HepG2 (cell line): ENCODE measurements around the gene NHSL1. TPM values are rescaled to one million over a fixed set of nuclear protein-coding genes. Genes with fewer than 3 reads are reported as not detected.

ENCODE experiments used
- ATAC-seq: fragments of 200-7000 bp; cut with Tn5 transposase; 3 replicates; pipeline ENCODE4 v1.9.1; 2020; ENCODE audit warnings: mild to moderate bottlenecking, moderate library complexity
- BruUV-seq: library from RNA; stranded (reverse); fragments of 400-500 nt; replicated peaks from 2 replicates; lab custom pipeline; 2021; lab: Mats Ljungman, UMichigan
- CTCF ChIA-PET: fragments of 300-600 bp; formaldehyde crosslinking; extraction: SDS; loops from one replicate; lab custom pipeline; 2021; ENCODE audit warnings: low total read pairs, inconsistent platforms, low intra/inter-chr PET ratio; lab: Yijun Ruan, JAX
- POLR2A ChIA-PET: fragments of 350-600 bp; sonication (Branson Sonifier 250); formaldehyde crosslinking; loops from one replicate; lab custom pipeline; 2020; ENCODE audit warnings: antibody characterized with exemption, inconsistent platforms; lab: Yijun Ruan, JAX
- DNase-seq: peaks from one replicate; pipeline ENCODE4 v3.0.0-alpha.2; 2015; ENCODE audit warnings: low spot score
- FAIRE-seq: peaks from 3 replicates; lab custom pipeline; 2011; peaks lifted over from hg19 to GRCh38; lab: Jason Lieb, UNC
- H2AFZ ChIP-seq: one replicate; pipeline ENCODE4 v1.6.1; 2011; ENCODE audit warnings: low read length, inconsistent platforms
- H3K27ac ChIP-seq: fragments of 300-600 bp; 3 replicates; pipeline ENCODE4 v1.8.0; 2011; ENCODE audit warnings: mixed run types, mild to moderate bottlenecking, mixed read lengths, low read length, inconsistent platforms; ENCODE audit not compliant: insufficient read depth; ENCODE audit errors: extremely low read length
- H3K27me3 ChIP-seq, 2 experiments: fragments of 200-600 bp in 1 of 2; 2 replicates in 1 of 2; 3 replicates in 1 of 2; pipeline versions ENCODE4 v1.6.0 to v1.8.0; 2011; ENCODE audit warnings: low read length in 2 of 2, mild to moderate bottlenecking in 2 of 2, moderate library complexity in 2 of 2, inconsistent platforms in 1 of 2; ENCODE audit not compliant: insufficient read depth in 2 of 2, control insufficient read depth in 1 of 2
- H3K36me3 ChIP-seq, 2 experiments: fragments of 200-600 bp in 1 of 2; replicated peaks in 1 of 2; 2 replicates in 1 of 2; 3 replicates in 1 of 2; pipeline versions ENCODE4 v1.5.1 to v1.8.0; 2011; ENCODE audit warnings: low read length in 2 of 2, inconsistent platforms in 1 of 2; ENCODE audit not compliant: insufficient read depth in 2 of 2, control insufficient read depth in 1 of 2
- H3K4me1 ChIP-seq: 2 replicates; pipeline ENCODE4 v1.5.1; 2012; ENCODE audit warnings: low read length, inconsistent platforms; ENCODE audit not compliant: insufficient read depth
- H3K4me2 ChIP-seq: 2 replicates; pipeline ENCODE4 v1.6.0; 2011; ENCODE audit warnings: low read depth, low read length, inconsistent platforms
- H3K4me3 ChIP-seq, 3 experiments: fragments of 200-600 bp in 1 of 3; sonication (generic), shearing (Covaris generic) in 1 of 3; replicated peaks in 1 of 3; 2 replicates each; pipeline ENCODE4 v1.5.1; 2011 to 2016; ENCODE audit warnings: low read length in 3 of 3, inconsistent platforms in 2 of 3, low read depth in 2 of 3, mild to moderate bottlenecking in 2 of 3, control low read depth in 1 of 3, mixed read lengths in 1 of 3; ENCODE audit not compliant: insufficient read depth in 1 of 3
- H3K79me2 ChIP-seq: one replicate; pipeline ENCODE4 v1.6.1; 2011; ENCODE audit warnings: low read length, inconsistent platforms; ENCODE audit not compliant: insufficient read depth
- H3K9ac ChIP-seq: 2 replicates; pipeline ENCODE4 v1.6.0; 2011; ENCODE audit warnings: mild to moderate bottlenecking, low read depth, low read length, inconsistent platforms; ENCODE audit not compliant: insufficient read depth
- H3K9me3 ChIP-seq: 2 replicates; pipeline ENCODE4 v1.5.1; 2012; ENCODE audit warnings: mild to moderate bottlenecking, low read length
- H4K20me1 ChIP-seq: 2 replicates; pipeline ENCODE4 v1.6.0; 2011; ENCODE audit warnings: inconsistent platforms, mild to moderate bottlenecking, low read length, moderate library complexity; ENCODE audit not compliant: insufficient read depth
- FOXA3 ChIP-seq: IDR thresholded peaks from 2 replicates; pipeline ENCODE4 v1.6.1; 2016; ENCODE audit warnings: missing genetic modification reagents, missing compliant biosample characterization
- FOXM1 ChIP-seq: sonication (generic); formaldehyde crosslinking; IDR thresholded peaks from 2 replicates; pipeline ENCODE4 v1.5.0; 2020; ENCODE audit warnings: missing genetic modification reagents
- SNRNP70 ChIP-seq: fragments of 200-400 bp; formaldehyde crosslinking; IDR thresholded peaks from 2 replicates; pipeline ENCODE4 v1.6.1; 2017; ENCODE audit warnings: mild to moderate bottlenecking, low read depth, low read length, moderate library complexity
- SRF ChIP-seq: IDR thresholded peaks from 2 replicates; pipeline ENCODE4 v1.6.1; 2011; ENCODE audit warnings: mild to moderate bottlenecking, low read depth, low read length, moderate library complexity
- ZMYM3 ChIP-seq: sonication (generic); formaldehyde crosslinking; IDR thresholded peaks from 2 replicates; pipeline ENCODE4 v1.5.1; 2020; ENCODE audit warnings: mild to moderate bottlenecking, missing genetic modification reagents
- ZNF136 ChIP-seq: sonication (generic); formaldehyde crosslinking; IDR thresholded peaks from 2 replicates; pipeline ENCODE4 v1.8.1; 2022; ENCODE audit warnings: low read depth, mild to moderate bottlenecking, moderate library complexity, missing genetic modification reagents
- ZNF274 ChIP-seq: sonication (generic); formaldehyde crosslinking; IDR thresholded peaks from 2 replicates; pipeline ENCODE4 v1.5.1; 2020; ENCODE audit warnings: mild to moderate bottlenecking, missing genetic modification reagents
- ZNF367 ChIP-seq: sonication (generic); formaldehyde crosslinking; IDR thresholded peaks from 2 replicates; pipeline ENCODE4 v1.4.0; 2020; ENCODE audit warnings: missing genetic modification reagents, borderline replicate concordance
- ZNF577 ChIP-seq: sonication (generic); formaldehyde crosslinking; IDR thresholded peaks from 2 replicates; pipeline ENCODE4 v1.4.0; 2020; ENCODE audit warnings: mild to moderate bottlenecking, low read depth, missing genetic modification reagents, borderline replicate concordance
- ZNF644 ChIP-seq: IDR thresholded peaks from 2 replicates; pipeline ENCODE4 v1.6.1; 2016; ENCODE audit warnings: low read depth
- ZSCAN29 ChIP-seq: sonication (generic); formaldehyde crosslinking; conservative IDR thresholded peaks from 2 replicates; pipeline ENCODE4 v1.4.0; 2020; ENCODE audit warnings: mild to moderate bottlenecking, missing genetic modification reagents
- WGBS: methylation state at CpG from one replicate; pipeline ENCODE4 v1.1.6; 2017; ENCODE audit warnings: low lambda C conversion rate; 5-methylcytosine and 5-hydroxymethylcytosine counted together
- in situ Hi-C: cut with HindIII; loops from 2 replicates; pipeline ENCODE4 v1.10.0; 2017; ENCODE audit warnings: low pct_unique_long_range_greater_than_20kb; ENCODE audit not compliant: extremely low pct_ligation_motif_present
- intact Hi-C: fragments of 100-400 bp; cut with micrococcal nuclease; formaldehyde crosslinking; loops from one replicate; pipeline ENCODE4 v1.10.0; 2022; ENCODE audit not compliant: unreplicated experiment
- polyA plus RNA-seq, 8 experiments: library from polyadenylated mRNA; depleted of rRNA in 3 of 8; stranded (reverse) in 7 of 8; unstranded in 1 of 8; fragments of >200 nt; fragmentation: Illumina TruSeq in 4 of 8; extraction: Trizol in 4 of 8; gene quantifications; 2 replicates each; pipeline versions ENCODE4 v1.2.1 to v1.2.3, GENCODE V29; 2011 to 2016; ENCODE audit warnings: low read depth in 4 of 8, missing spikeins in 1 of 8, mixed read lengths in 1 of 8; ENCODE audit not compliant: insufficient read depth in 1 of 8
- total RNA-seq, 5 experiments: library from RNA; depleted of rRNA; stranded (reverse); fragments of >200 nt; fragmentation: Illumina TruSeq; extraction: Trizol; gene quantifications; 2 replicates each; pipeline ENCODE4 v1.2.3, GENCODE V29; 2016; ENCODE audit warnings: low read depth in 1 of 5
- TF ChIP-seq, protein P1 (sequence below): sonication (generic); formaldehyde crosslinking; IDR thresholded peaks from 2 replicates; pipeline ENCODE4 v1.5.1; 2020; ENCODE audit warnings: missing genetic modification reagents, mild to moderate bottlenecking, borderline replicate concordance
- TF ChIP-seq, protein P2 (sequence below): sonication (generic); formaldehyde crosslinking; IDR thresholded peaks from 2 replicates; pipeline ENCODE4 v1.4.0; 2020; ENCODE audit warnings: mild to moderate bottlenecking, missing genetic modification reagents
- TF ChIP-seq, protein P3 (sequence below): sonication (generic); formaldehyde crosslinking; IDR thresholded peaks from 2 replicates; pipeline ENCODE4 v1.4.0; 2020; ENCODE audit warnings: low read depth, mild to moderate bottlenecking, missing genetic modification reagents
- TF ChIP-seq, protein P4 (sequence below): sonication (generic); formaldehyde crosslinking; IDR thresholded peaks from 2 replicates; pipeline ENCODE4 v1.8.1; 2022; ENCODE audit warnings: mild to moderate bottlenecking, missing genetic modification reagents

Gene NHSL1
- total and polyA plus RNA-seq, 2 of the 13 experiments (the other 11 are each of a cell fraction or from before 2014, with no cell fraction given) = 24.9 to 53.6 TPM

DNA sequence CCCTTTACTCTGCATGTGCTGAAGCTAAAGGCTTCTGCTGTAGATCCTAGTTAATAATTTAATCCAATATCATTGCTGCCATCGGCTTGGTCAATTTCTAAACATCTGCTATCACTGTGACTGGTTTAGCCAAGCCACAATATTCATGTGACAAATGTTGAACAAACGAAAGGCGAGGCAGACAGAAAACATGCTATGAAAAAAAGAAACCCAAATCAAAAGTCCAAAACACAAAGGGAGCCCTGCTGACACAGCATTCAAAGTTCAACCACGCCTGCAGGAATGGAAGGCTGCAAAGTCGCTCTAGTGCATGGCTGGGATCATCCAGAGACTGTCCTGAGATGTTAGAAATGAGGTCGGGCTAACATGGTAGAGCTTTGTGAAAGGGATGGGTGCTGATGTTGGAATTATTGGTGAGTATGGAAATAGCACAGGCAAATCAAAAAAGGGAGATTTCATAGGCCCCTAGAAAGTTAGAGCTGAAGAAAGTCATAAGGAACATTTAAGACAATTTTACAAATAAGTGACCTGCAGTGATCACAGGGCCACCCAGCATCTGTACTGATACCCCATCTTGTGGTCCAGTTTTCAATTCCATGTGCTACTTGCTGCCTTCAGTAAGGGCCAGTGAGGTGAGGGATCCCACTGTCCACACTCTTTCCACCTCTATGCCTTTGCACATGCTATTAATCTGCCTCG is 8.8 kb upstream of the NHSL1 start (continued):
- TF ChIP-seq, protein P1, sequence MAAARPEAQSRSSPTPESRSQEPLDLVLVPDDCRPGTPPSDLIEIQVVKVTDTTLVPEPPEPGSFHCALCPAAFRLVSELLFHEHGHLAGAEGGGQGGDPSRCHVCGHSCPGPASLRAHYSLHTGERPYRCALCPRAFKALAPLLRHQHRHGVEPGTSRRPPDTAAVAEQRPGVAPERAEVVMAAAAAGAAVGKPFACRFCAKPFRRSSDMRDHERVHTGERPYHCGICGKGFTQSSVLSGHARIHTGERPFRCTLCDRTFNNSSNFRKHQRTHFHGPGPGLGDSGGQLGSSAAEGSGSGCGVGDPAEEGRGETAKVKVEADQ (CRISPR knock-in tag) = no peak
- peak; percentile 74; the same call in 1 of the 2 replicates for TF ChIP-seq ZNF644

DNA sequence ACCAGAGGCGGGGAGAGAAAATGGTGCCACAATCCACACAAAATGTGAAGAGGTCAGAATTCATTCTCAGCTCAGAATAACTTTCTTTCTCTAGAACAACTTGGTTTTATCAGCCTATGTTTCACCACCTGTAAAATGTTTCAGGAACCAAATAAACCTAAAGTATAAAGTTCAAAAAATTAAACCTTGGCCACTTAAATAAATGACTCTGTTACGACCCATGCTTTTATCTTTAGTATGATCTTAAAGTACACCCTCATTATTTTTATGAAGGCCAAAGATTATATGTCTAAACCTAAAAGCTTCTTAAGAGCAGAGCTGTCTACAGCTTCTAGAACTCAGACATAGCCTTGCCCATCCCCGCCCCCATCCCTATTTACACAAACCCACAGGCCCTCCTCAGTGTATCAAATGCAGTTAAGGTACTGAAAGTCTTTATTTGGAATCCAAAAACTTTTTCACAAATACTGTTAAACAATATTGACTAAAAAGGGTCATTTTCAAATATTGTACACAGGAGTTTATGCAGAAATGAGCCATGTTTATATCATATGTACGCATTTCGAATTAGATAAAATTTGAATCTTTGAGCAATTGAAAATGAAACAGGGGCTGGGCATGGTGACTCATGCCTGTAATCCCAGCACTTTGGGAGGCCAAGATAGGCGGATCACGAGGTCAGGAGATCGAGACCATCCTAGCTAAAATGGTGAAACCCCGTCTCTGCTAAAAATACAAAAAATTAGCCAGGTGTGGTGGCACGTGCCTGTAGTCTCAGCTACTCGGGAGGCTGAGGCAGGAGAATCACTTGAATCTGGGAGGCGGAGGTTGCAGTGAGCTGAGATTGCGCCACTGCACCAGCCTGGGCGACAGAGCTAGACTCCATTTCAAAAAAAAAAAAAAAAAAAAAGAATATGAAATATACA is 5.7 kb upstream of the NHSL1 start:
- H3K27me3 ChIP-seq = no peaks in the 10 kb centered on the region
- no peak overlapping the region for H2AFZ ChIP-seq
- 61% methylated on average over 14 of the region's 14 CpGs for WGBS
- DNase-seq = no peak
- no peak for FAIRE-seq
- H3K79me2 ChIP-seq = peaks cover 67% of the 10 kb centered on the region
- CTCF ChIA-PET = interaction anchor here (0.9 kb wide), 1 partner anchor 76 kb away, joined by 3 read pairs; no protein-coding TSS in a partner anchor
- peak overlapping the region; percentile 11 to 64 (median 33) for H3K4me3 ChIP-seq
- no peaks in the 10 kb centered on the region for H4K20me1 ChIP-seq
- in situ Hi-C loops (loop anchor here (5.0 kb wide), 2 partner anchors 73 to 388 kb away; no protein-coding TSS in a partner anchor), intact Hi-C loops (loop anchor here (1.0 to 5.0 kb wide), 4 partner anchors 38 to 388 kb away; no protein-coding TSS in a partner anchor)
- POLR2A ChIA-PET = interaction anchor here (0.9 to 2.7 kb wide), 9 partner anchors 9 to 68 kb away, joined by 3 to 14 read pairs (median 4); no protein-coding TSS in a partner anchor
- H3K27ac ChIP-seq = peak overlapping the region; percentile 80
- peaks cover 98% of the 10 kb centered on the region for H3K4me1 ChIP-seq
- peak overlapping the region; percentile 57 for H3K9ac ChIP-seq
- peak overlapping the region; percentile 82 for H3K4me2 ChIP-seq
- no TSS peak for BruUV-seq
- ATAC-seq = no peak
- H3K9me3 ChIP-seq = no peaks in the 10 kb centered on the region
- no peaks in the 10 kb centered on the region; a peak in 1 of 5 replicates for H3K36me3 ChIP-seq
- TF ChIP-seq, protein P2, sequence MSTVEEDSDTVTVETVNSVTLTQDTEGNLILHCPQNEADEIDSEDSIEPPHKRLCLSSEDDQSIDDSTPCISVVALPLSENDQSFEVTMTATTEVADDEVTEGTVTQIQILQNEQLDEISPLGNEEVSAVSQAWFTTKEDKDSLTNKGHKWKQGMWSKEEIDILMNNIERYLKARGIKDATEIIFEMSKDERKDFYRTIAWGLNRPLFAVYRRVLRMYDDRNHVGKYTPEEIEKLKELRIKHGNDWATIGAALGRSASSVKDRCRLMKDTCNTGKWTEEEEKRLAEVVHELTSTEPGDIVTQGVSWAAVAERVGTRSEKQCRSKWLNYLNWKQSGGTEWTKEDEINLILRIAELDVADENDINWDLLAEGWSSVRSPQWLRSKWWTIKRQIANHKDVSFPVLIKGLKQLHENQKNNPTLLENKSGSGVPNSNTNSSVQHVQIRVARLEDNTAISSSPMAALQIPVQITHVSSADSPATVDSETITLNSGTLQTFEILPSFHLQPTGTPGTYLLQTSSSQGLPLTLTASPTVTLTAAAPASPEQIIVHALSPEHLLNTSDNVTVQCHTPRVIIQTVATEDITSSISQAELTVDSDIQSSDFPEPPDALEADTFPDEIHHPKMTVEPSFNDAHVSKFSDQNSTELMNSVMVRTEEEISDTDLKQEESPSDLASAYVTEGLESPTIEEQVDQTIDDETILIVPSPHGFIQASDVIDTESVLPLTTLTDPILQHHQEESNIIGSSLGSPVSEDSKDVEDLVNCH (CRISPR knock-in tag) = no peak
- TF ChIP-seq, protein P3, sequence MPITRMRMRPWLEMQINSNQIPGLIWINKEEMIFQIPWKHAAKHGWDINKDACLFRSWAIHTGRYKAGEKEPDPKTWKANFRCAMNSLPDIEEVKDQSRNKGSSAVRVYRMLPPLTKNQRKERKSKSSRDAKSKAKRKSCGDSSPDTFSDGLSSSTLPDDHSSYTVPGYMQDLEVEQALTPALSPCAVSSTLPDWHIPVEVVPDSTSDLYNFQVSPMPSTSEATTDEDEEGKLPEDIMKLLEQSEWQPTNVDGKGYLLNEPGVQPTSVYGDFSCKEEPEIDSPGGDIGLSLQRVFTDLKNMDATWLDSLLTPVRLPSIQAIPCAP (CRISPR knock-in tag) = 0 out of 2 replicates have a peak, but pooled peaks have one; percentile 47
- TF ChIP-seq ZNF367 (CRISPR knock-in tag) (no peak), ZNF274 (CRISPR knock-in tag) (no peak), FOXM1 (no peak), ZNF136 (CRISPR knock-in tag) (0 out of 2 replicates have a peak, but pooled peaks have one; percentile 62), FOXA3 (CRISPR knock-in tag) (peak; percentile 61), ZNF577 (CRISPR knock-in tag) (no peak), SNRNP70 (no peak), ZMYM3 (CRISPR knock-in tag) (peak; percentile 76), SRF (no peak), ZSCAN29 (CRISPR knock-in tag) (no peak)
- TF ChIP-seq, protein P4, sequence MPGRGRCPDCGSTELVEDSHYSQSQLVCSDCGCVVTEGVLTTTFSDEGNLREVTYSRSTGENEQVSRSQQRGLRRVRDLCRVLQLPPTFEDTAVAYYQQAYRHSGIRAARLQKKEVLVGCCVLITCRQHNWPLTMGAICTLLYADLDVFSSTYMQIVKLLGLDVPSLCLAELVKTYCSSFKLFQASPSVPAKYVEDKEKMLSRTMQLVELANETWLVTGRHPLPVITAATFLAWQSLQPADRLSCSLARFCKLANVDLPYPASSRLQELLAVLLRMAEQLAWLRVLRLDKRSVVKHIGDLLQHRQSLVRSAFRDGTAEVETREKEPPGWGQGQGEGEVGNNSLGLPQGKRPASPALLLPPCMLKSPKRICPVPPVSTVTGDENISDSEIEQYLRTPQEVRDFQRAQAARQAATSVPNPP (CRISPR knock-in tag) = no peak
